ENCODE data around the gene GPRC5D. TPM values are rescaled to one million over a fixed set of nuclear protein-coding genes. Genes with fewer than 3 reads are reported as not detected.

The GPRC5D gene
- total RNA-seq, 1 experiment from 2014 or later = not detected

DNA sequence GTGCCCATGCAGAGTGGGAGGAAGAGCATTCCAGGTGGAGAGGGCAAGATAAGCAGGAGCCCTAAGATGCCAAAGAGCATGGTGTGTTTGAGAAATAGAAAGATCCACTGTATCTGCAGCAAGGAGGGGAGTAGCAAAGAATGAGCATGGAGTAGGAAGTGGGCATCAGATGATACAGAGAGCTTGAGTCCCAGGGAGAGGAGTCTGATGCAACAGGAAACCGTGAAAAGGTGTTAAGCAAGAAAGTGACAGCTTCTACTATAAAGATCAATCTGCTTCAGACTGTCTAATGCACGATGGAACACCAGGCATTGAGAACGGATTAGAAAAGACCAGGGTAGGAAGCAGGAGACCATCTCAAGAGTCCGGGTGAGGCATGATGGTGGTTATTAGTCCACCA is 12.3 kb upstream of the GPRC5D start:
- Histone ChIP-seq H3K4me1 (replicated peaks; ENCODE audit: insufficient read depth) (no peaks in the 10 kb centered on the region), H3K9me2 (ENCODE audit: insufficient read depth) (no peaks in the 10 kb centered on the region), H3K79me2 (ENCODE audit: low read depth) (no peaks in the 10 kb centered on the region), H4K20me1 (ENCODE audit: insufficient read depth) (no peaks in the 10 kb centered on the region), H3K27ac (no peak overlapping the region), H3F3A (ENCODE audit: insufficient read depth, low read depth) (no peaks in the 10 kb centered on the region), H3K4me2 (no peak overlapping the region), H3K4me3 (no peak overlapping the region), H3K27me3 (ENCODE audit: insufficient read depth, low read depth) (no peaks in the 10 kb centered on the region), H2AFZ (no peak overlapping the region), H3K36me3 (ENCODE audit: low read depth) (no peaks in the 10 kb centered on the region; the same call in 1 of the 2 replicates), H3K9me3 (ENCODE audit: insufficient read depth, low read depth) (no peaks in the 10 kb centered on the region)
- POLR2A ChIA-PET (ENCODE audit: unreplicated experiment) = no interaction called here
- TF ChIP-seq EZH2 (IDR thresholded peaks at IDR 0.05; ENCODE audit: low read depth) = no peak
- TF ChIP-seq, protein P1, sequence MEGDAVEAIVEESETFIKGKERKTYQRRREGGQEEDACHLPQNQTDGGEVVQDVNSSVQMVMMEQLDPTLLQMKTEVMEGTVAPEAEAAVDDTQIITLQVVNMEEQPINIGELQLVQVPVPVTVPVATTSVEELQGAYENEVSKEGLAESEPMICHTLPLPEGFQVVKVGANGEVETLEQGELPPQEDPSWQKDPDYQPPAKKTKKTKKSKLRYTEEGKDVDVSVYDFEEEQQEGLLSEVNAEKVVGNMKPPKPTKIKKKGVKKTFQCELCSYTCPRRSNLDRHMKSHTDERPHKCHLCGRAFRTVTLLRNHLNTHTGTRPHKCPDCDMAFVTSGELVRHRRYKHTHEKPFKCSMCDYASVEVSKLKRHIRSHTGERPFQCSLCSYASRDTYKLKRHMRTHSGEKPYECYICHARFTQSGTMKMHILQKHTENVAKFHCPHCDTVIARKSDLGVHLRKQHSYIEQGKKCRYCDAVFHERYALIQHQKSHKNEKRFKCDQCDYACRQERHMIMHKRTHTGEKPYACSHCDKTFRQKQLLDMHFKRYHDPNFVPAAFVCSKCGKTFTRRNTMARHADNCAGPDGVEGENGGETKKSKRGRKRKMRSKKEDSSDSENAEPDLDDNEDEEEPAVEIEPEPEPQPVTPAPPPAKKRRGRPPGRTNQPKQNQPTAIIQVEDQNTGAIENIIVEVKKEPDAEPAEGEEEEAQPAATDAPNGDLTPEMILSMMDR (conservative IDR thresholded peaks at IDR 0.05) = no peak
- BruUV-seq (replicated peaks) = no TSS peak
- DNase-seq = no peak
- CTCF ChIA-PET = no interaction called here
- intact Hi-C loops (cut with micrococcal nuclease; ENCODE audit: unreplicated experiment) = no loop called here

DNA sequence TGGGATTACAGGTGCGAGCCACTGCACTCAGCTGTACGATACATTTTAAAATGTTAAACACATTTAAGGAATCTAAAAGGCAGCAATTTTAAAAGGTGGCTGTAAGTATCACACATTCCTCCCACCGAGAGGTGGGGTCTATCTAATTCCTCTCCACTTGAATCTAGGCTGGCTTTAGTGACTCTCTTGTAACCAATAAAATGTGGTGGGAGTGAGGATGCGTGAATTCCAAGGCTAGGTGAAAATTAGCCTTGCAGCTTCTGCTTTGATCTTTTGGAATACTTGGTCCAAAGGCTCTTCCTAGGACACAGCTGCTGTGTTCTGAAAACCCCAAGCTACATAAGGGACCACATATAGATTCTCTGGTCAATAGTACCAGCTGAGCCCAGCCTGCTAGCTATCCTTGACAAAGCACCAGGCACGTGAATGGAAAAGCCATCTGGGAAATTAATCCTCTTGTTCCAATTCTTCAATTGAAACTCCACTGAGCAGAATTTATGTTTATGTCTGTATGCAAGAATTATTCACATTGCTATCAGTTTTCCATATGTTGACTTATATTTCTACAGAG is 8.8 kb upstream of the GPRC5D start:
- no peaks in the 10 kb centered on the region for H3K36me3 ChIP-seq (ENCODE audit: low read depth)
- intact Hi-C loops (cut with micrococcal nuclease; ENCODE audit: unreplicated experiment) = no loop called here
- H3K27ac ChIP-seq = no peak overlapping the region
- H3K79me2 ChIP-seq (ENCODE audit: low read depth) = no peaks in the 10 kb centered on the region
- no TSS peak for BruUV-seq (replicated peaks)
- H3K4me3 ChIP-seq = no peak overlapping the region
- H3K9me2 ChIP-seq (ENCODE audit: insufficient read depth) = no peaks in the 10 kb centered on the region
- H3K4me2 ChIP-seq = no peak overlapping the region
- TF ChIP-seq EZH2 (IDR thresholded peaks at IDR 0.05; ENCODE audit: low read depth) = no peak
- TF ChIP-seq, protein P1 (conservative IDR thresholded peaks at IDR 0.05) = no peak
- H3K9me3 ChIP-seq (ENCODE audit: insufficient read depth, low read depth) = no peaks in the 10 kb centered on the region
- no peak overlapping the region for H2AFZ ChIP-seq
- no peaks in the 10 kb centered on the region for H3K4me1 ChIP-seq (replicated peaks; ENCODE audit: insufficient read depth)
- no peaks in the 10 kb centered on the region for H3K27me3 ChIP-seq (ENCODE audit: insufficient read depth, low read depth)
- CTCF ChIA-PET = no interaction called here
- no peak for DNase-seq
- H3F3A ChIP-seq (ENCODE audit: insufficient read depth, low read depth) = no peaks in the 10 kb centered on the region
- POLR2A ChIA-PET (ENCODE audit: unreplicated experiment) = interaction anchor here (0.5 kb wide), 1 partner anchor 182 kb away, joined by 3 read pairs; no protein-coding TSS in a partner anchor
- no peaks in the 10 kb centered on the region for H4K20me1 ChIP-seq (ENCODE audit: insufficient read depth)

DNA sequence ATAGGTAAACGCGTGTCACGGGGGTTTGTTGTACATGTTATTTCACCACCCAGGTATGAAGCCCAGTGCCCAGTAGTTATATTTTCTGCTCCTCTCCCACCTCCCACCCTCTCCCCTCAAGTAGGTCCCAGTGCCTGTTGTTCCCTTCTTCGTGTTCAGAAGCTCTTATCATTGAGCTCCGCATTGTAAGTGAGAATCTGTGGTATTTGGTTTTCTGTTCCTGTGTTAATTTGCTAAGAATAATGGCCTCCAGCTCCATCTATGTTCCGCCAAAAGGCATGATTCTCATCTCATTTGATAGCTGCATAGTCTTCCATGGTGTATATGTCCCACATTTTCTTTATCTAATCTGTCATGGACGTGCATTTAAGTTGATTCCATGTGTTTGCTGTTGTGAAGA is 6.9 kb upstream of the GPRC5D start:
- no peaks in the 10 kb centered on the region for H3K4me1 ChIP-seq (replicated peaks; ENCODE audit: insufficient read depth)
- no peak for DNase-seq
- intact Hi-C loops (cut with micrococcal nuclease; ENCODE audit: unreplicated experiment) = no loop called here
- H3K9me3 ChIP-seq (ENCODE audit: insufficient read depth, low read depth) = no peaks in the 10 kb centered on the region
- CTCF ChIA-PET = no interaction called here
- no peak overlapping the region for H2AFZ ChIP-seq
- H4K20me1 ChIP-seq (ENCODE audit: insufficient read depth) = no peaks in the 10 kb centered on the region
- H3K4me3 ChIP-seq = no peak overlapping the region
- H3K27me3 ChIP-seq (ENCODE audit: insufficient read depth, low read depth) = no peaks in the 10 kb centered on the region
- H3K27ac ChIP-seq = no peak overlapping the region
- TF ChIP-seq, protein P1 (conservative IDR thresholded peaks at IDR 0.05) = no peak
- TF ChIP-seq EZH2 (IDR thresholded peaks at IDR 0.05; ENCODE audit: low read depth) = no peak
- H3K79me2 ChIP-seq (ENCODE audit: low read depth) = no peaks in the 10 kb centered on the region
- no peak overlapping the region for H3K4me2 ChIP-seq
- no peaks in the 10 kb centered on the region for H3F3A ChIP-seq (ENCODE audit: insufficient read depth, low read depth)
- POLR2A ChIA-PET (ENCODE audit: unreplicated experiment) = no interaction called here
- no peaks in the 10 kb centered on the region for H3K36me3 ChIP-seq (ENCODE audit: low read depth)
- H3K9me2 ChIP-seq (ENCODE audit: insufficient read depth) = no peaks in the 10 kb centered on the region
- no TSS peak for BruUV-seq (replicated peaks)
